ENCODE results near the gene PINK1. TPM values are rescaled to one million over a fixed set of nuclear protein-coding genes. Genes with fewer than 3 reads are reported as not detected.

The PINK1 gene
- total RNA-seq, 1 donor from 2014 or later, result 62.5 TPM

DNA sequence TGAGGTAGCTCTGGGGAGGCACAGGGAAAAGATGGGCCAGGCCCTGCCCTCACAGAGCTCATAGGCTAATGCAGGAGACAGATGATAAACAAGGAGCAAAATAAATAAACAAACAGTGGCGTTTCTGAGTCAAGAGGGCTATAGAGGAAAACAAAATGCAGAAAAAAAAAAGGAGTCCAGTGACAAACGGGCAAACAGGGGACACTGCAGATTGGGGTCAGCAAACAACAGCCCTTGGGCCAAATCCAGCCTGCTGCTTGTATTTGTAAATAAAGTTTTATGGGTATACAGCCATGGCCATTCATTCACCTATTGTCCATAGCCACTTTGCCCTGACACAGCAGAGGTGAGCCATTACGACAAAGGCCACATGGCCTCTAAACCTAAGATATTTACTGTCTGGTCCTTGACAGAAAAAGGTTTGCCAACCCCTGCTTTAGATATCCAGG lies 19.1 kb upstream of the PINK1 start:
- no peak for ATAC-seq
- TF ChIP-seq, protein P1, sequence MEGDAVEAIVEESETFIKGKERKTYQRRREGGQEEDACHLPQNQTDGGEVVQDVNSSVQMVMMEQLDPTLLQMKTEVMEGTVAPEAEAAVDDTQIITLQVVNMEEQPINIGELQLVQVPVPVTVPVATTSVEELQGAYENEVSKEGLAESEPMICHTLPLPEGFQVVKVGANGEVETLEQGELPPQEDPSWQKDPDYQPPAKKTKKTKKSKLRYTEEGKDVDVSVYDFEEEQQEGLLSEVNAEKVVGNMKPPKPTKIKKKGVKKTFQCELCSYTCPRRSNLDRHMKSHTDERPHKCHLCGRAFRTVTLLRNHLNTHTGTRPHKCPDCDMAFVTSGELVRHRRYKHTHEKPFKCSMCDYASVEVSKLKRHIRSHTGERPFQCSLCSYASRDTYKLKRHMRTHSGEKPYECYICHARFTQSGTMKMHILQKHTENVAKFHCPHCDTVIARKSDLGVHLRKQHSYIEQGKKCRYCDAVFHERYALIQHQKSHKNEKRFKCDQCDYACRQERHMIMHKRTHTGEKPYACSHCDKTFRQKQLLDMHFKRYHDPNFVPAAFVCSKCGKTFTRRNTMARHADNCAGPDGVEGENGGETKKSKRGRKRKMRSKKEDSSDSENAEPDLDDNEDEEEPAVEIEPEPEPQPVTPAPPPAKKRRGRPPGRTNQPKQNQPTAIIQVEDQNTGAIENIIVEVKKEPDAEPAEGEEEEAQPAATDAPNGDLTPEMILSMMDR (IDR thresholded peaks at IDR 0.05), result no peak
- Histone ChIP-seq H3K27ac (no peak overlapping the region), H3K36me3 (no peaks in the 10 kb centered on the region), H3K27me3 (no peaks in the 10 kb centered on the region), H3K9me3 (no peaks in the 10 kb centered on the region), H3K4me1 (no peaks in the 10 kb centered on the region), H3K4me3 (no peak overlapping the region)
- intact Hi-C loops (cut with DNase I), result no loop called here
- no peak for DNase-seq

DNA sequence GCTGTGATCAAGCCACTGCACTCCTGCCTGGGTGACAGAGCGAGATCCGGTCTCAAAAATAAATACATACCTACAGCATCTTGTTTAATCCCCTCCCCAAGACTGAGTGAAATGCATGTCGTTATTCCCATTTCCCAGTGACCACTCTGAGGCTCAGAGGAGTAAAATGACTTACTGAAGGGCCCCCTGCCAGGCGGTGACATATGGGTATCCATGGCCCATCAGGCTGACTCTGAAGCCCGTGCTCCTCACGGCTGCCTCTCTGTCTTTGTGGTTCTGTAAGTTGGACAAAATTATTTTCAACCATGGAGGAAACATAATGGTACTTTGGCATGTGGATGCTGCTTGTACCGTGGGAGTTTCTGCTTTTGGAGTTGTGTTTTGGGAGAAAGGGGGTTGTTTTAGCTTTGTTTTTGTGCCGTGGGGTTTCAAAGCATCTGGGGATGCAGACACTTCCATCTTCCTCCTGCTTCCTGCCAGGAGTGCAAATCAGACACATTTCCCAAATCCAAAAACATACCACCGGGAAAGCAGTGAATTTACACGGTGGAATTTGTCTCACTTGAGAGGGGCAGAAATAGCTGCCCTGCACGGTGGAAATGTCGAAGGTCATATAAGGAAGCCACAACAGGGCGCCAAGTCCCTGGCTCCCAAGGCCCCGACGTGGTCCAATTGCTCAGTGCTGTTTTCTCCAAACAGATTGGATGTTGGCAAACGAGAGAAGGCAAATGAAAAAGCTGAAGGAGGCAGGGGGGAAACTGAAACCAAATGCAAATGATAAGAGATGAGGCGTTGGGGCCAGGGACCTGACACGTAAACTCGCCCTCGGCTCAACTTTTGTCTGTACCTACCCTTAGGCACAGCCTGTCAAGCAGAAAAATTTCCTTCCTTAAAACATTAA lies 17.1 kb upstream of the PINK1 start:
- intact Hi-C loops (cut with DNase I), result no loop called here
- ATAC-seq (no peak), DNase-seq (no peak)
- Histone ChIP-seq H3K27ac (no peak overlapping the region), H3K4me1 (no peaks in the 10 kb centered on the region), H3K36me3 (no peaks in the 10 kb centered on the region), H3K27me3 (no peaks in the 10 kb centered on the region), H3K9me3 (no peaks in the 10 kb centered on the region), H3K4me3 (no peak overlapping the region)
- TF ChIP-seq, protein P1 (IDR thresholded peaks at IDR 0.05), result no peak

DNA sequence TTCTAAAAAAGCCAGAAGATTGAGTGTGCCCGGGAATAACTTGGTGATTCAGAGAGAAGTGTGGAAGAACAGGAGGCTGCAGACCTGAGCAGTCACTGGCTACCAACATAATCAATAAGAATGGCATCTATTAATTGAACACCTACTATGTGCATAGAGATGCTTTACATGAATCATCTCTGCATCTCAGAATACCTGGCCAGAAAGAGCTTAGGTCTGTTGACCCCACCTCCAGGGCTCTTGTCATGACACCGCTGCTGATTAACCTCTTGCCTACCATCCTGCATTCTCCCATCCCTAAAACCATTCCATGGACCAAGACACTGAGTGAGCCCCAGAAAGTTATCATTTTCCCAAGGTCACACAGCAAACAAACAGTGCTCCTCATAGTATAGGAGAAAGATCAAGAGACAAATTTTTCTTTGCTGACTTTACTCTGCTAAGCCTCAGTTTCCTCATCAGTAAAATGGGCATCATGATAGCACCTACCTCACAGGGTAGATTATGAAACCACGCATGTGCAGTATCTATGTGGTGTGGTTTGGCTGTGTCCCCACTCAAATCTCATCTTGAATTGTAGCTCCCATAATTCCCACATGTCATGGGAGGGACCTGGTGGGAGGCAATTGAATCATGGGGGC lies 16.3 kb upstream of the PINK1 start:
- H3K4me3 ChIP-seq, result no peak overlapping the region
- no peaks in the 10 kb centered on the region for H3K4me1 ChIP-seq
- intact Hi-C loops (cut with DNase I), result no loop called here
- DNase-seq (no peak), ATAC-seq (no peak)
- no peaks in the 10 kb centered on the region for H3K36me3 ChIP-seq
- H3K27ac ChIP-seq, result no peak overlapping the region
- H3K9me3 ChIP-seq, result no peaks in the 10 kb centered on the region
- TF ChIP-seq, protein P1 (IDR thresholded peaks at IDR 0.05), result no peak
- no peaks in the 10 kb centered on the region for H3K27me3 ChIP-seq

DNA sequence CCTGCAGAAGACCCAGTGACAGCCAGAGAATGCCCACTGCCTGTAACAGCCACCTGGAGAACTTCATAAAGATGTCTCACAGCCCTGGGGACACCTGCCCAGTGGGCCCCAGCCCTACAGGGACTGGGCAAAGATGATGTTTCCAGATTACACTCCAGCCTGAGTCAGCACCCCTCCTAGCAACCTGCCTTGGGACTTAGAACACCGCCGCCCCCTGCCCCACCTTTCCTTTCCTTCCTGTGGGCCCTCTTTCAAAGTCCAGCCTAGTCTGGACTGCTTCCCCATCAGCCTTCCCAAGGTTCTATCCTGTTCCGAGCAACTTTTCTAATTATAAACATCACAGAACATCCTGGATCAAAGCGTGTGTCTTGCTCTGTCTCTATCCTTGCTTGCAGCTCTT lies 14.7 kb upstream of the PINK1 start:
- Histone ChIP-seq H3K27me3 (no peaks in the 10 kb centered on the region), H3K4me3 (no peak overlapping the region), H3K9me3 (no peaks in the 10 kb centered on the region), H3K4me1 (no peaks in the 10 kb centered on the region), H3K27ac (no peak overlapping the region), H3K36me3 (no peaks in the 10 kb centered on the region)
- intact Hi-C loops (cut with DNase I), result no loop called here
- DNase-seq (no peak), ATAC-seq (no peak)
- TF ChIP-seq, protein P1 (IDR thresholded peaks at IDR 0.05), result no peak

DNA sequence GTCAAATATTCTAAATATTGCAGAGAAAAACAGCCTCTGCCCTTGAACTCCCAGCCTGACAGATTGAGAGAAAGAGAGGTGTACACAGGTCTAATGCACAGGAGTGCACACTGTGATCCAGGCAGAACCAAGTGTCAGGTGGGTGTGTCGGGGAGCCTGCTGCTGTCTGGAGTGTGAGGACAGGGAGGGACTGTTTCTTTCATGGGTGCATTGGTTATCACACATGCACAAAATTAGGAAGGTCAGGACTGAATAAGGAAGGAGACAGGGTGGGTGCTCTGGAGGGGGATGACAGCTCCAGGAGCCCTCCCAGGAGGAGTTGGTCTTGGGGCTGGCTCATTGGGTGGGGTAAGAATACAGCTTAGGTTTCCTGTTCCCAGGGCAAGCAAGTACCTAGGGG lies 13.3 kb upstream of the PINK1 start:
- H3K9me3 ChIP-seq, result no peaks in the 10 kb centered on the region
- DNase-seq (no peak), ATAC-seq (no peak)
- no peaks in the 10 kb centered on the region for H3K4me1 ChIP-seq
- intact Hi-C loops (cut with DNase I), result no loop called here
- TF ChIP-seq, protein P1 (IDR thresholded peaks at IDR 0.05), result no peak
- H3K27me3 ChIP-seq, result no peaks in the 10 kb centered on the region
- no peak overlapping the region for H3K4me3 ChIP-seq
- no peak overlapping the region for H3K27ac ChIP-seq
- no peaks in the 10 kb centered on the region for H3K36me3 ChIP-seq
